K562 (cell line): ENCODE data around the gene METTL25B. TPM values are rescaled to one million over a fixed set of nuclear protein-coding genes. Genes with fewer than 3 reads are reported as not detected.
A peak's percentile ranks its signal among the peaks of the same experiment; 100 is the strongest.

Source experiments
- CBFB ChIP-seq: sonication (generic); formaldehyde crosslinking; IDR thresholded peaks from 2 replicates; pipeline ENCODE4 v1.4.0; 2020; ENCODE audit warnings: mild to moderate bottlenecking, missing genetic modification reagents
- ETV1 ChIP-seq: fragments of 450-650 bp; conservative IDR thresholded peaks from 2 replicates; pipeline ENCODE4 v1.6.1; 2016; ENCODE audit warnings: missing genetic modification characterization, control low read depth, low read depth, missing compliant biosample characterization
- PML ChIP-seq: IDR thresholded peaks from 2 replicates; pipeline ENCODE4 v1.6.1; 2012; ENCODE audit warnings: low read length, inconsistent platforms
- SAP30 ChIP-seq: fragments of 200-600 bp; sonication (generic); IDR thresholded peaks from 2 replicates; pipeline ENCODE4 v1.6.1; 2012; ENCODE audit warnings: borderline replicate concordance, low read depth, mild to moderate bottlenecking, moderate library complexity, low read length, control low read depth, inconsistent platforms; ENCODE audit not compliant: insufficient read depth, poor library complexity, severe bottlenecking
- SIX5 ChIP-seq, 2 experiments: IDR thresholded peaks; 2 replicates each; pipeline ENCODE4 v1.6.1; 2011; ENCODE audit warnings: low read length in 2 of 2, borderline replicate concordance in 1 of 2, low read depth in 1 of 2, mild to moderate bottlenecking in 1 of 2, moderate library complexity in 1 of 2; ENCODE audit not compliant: insufficient read depth in 1 of 2
- TCFL5 ChIP-seq: fragments of 250-450 bp; sonication (Bioruptor Pico); conservative IDR thresholded peaks from 2 replicates; pipeline ENCODE4 v1.6.1; 2021; ENCODE audit warnings: mild to moderate bottlenecking, moderate library complexity, matching md5 sums
- YY1 ChIP-seq, 3 experiments: IDR thresholded peaks; 2 replicates each; pipeline ENCODE4 v1.6.1; 2011; ENCODE audit warnings: low read length in 2 of 3, mild to moderate bottlenecking in 2 of 3, moderate library complexity in 2 of 3, borderline replicate concordance in 1 of 3, control low read depth in 1 of 3, low read depth in 1 of 3; ENCODE audit not compliant: insufficient read depth in 3 of 3, insufficient replicate concordance in 2 of 3, control insufficient read depth in 1 of 3, insufficient read length in 1 of 3; ENCODE audit errors: extremely low read depth in 1 of 3
- ZNF134 ChIP-seq: fragments of 250-450 bp; sonication (Bioruptor Pico); conservative IDR thresholded peaks from 2 replicates; pipeline ENCODE4 v1.4.0; 2020
- ZNF699 ChIP-seq: fragments of 250-450 bp; sonication (Bioruptor Pico); IDR thresholded peaks from 2 replicates; pipeline ENCODE4 v1.8.0; 2021; ENCODE audit warnings: mild to moderate bottlenecking, moderate library complexity; ENCODE audit not compliant: insufficient replicate concordance
- polyA plus RNA-seq, 8 experiments: library from polyadenylated mRNA; depleted of rRNA in 4 of 8; stranded (reverse) in 5 of 8; unstranded in 3 of 8; fragments of >200 nt; fragmentation: Nextera tagmentation in 2 of 8; fragmentation: Illumina TruSeq in 1 of 8; extraction: Ambion mirVana in 2 of 8; extraction: Trizol in 1 of 8; gene quantifications; 2 replicates each; pipeline versions ENCODE4 v1.2.1 to v1.2.3, GENCODE V29; 2011 to 2014; ENCODE audit warnings: inconsistent platforms in 1 of 8, missing spikeins in 1 of 8
- total RNA-seq, 7 experiments: library from RNA; depleted of rRNA in 6 of 7; stranded (reverse); fragments of >200 nt in 6 of 7; fragmentation: Illumina TruSeq in 2 of 7; extraction: Trizol in 2 of 7; gene quantifications; 2 replicates each; pipeline versions ENCODE4 v1.2.1 to v1.2.3, GENCODE V29; 2011 to 2021; ENCODE audit warnings: low replicate concordance in 1 of 7
- TF ChIP-seq, protein P1 (sequence below): sonication (generic); formaldehyde crosslinking; IDR thresholded peaks from 2 replicates; pipeline ENCODE4 v1.5.0; 2020; ENCODE audit warnings: missing genetic modification reagents
- TF ChIP-seq, protein P2 (sequence below): sonication (generic); formaldehyde crosslinking; IDR thresholded peaks from 2 replicates; pipeline ENCODE4 v1.8.0; 2022; ENCODE audit warnings: mild to moderate bottlenecking, missing genetic modification reagents
- TF ChIP-seq, protein P3 (sequence below): sonication (generic); formaldehyde crosslinking; IDR thresholded peaks from 2 replicates; pipeline ENCODE4 v1.8.0; 2023; ENCODE audit warnings: mild to moderate bottlenecking, missing genetic modification reagents
- TF ChIP-seq, protein P4 (sequence below): sonication (generic); formaldehyde crosslinking; IDR thresholded peaks from 2 replicates; pipeline ENCODE4 v1.8.0; 2022; ENCODE audit warnings: missing genetic modification reagents, mild to moderate bottlenecking, moderate library complexity, borderline replicate concordance

Gene METTL25B
- total and polyA plus RNA-seq, 9 of the 15 experiments (the other 6 are each of a cell fraction or from before 2014, with no cell fraction given), result 7.7 to 48.3 (median 33.1) TPM

DNA sequence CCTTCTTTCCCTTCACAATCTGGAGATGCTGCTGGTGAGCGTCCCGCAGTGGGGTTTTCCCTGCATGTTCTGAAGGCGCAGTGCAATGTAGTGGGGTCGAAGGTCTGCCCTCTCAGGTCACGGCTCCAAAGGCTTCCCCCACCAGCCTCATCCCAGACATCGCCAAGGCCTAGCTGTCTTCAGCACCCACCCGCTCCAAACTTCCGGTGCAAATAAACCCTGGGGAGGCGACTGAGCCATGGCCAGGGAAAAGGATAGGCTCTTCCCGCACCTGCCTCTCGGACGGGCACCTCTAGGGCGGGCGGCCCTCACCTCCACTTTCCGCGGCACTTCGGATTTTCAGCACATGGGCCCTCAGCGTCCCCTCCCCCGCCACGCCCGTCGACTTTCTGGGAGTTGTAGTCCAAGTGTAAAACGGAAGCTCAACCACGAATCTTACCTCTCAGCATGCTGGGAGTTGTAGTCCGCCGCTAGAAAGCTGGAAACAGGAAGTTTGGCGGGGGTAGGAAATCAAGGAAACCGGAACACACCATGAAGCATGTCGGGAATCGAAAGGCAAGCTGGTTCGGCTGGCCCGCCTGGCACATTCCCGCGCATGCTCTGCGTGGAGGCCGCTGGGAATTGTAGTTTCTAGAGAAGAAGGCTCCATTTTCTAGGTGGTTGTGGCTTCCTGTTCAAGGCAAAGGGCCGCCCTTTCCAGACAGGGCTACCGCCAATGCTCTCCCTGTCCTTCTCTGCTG, 12.6 kb downstream of the METTL25B start, which contains the start of gene MRPL24 (continued):
- TF ChIP-seq, protein P1, sequence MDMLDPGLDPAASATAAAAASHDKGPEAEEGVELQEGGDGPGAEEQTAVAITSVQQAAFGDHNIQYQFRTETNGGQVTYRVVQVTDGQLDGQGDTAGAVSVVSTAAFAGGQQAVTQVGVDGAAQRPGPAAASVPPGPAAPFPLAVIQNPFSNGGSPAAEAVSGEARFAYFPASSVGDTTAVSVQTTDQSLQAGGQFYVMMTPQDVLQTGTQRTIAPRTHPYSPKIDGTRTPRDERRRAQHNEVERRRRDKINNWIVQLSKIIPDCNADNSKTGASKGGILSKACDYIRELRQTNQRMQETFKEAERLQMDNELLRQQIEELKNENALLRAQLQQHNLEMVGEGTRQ (CRISPR knock-in tag), result no peak
- TF ChIP-seq, protein P2, sequence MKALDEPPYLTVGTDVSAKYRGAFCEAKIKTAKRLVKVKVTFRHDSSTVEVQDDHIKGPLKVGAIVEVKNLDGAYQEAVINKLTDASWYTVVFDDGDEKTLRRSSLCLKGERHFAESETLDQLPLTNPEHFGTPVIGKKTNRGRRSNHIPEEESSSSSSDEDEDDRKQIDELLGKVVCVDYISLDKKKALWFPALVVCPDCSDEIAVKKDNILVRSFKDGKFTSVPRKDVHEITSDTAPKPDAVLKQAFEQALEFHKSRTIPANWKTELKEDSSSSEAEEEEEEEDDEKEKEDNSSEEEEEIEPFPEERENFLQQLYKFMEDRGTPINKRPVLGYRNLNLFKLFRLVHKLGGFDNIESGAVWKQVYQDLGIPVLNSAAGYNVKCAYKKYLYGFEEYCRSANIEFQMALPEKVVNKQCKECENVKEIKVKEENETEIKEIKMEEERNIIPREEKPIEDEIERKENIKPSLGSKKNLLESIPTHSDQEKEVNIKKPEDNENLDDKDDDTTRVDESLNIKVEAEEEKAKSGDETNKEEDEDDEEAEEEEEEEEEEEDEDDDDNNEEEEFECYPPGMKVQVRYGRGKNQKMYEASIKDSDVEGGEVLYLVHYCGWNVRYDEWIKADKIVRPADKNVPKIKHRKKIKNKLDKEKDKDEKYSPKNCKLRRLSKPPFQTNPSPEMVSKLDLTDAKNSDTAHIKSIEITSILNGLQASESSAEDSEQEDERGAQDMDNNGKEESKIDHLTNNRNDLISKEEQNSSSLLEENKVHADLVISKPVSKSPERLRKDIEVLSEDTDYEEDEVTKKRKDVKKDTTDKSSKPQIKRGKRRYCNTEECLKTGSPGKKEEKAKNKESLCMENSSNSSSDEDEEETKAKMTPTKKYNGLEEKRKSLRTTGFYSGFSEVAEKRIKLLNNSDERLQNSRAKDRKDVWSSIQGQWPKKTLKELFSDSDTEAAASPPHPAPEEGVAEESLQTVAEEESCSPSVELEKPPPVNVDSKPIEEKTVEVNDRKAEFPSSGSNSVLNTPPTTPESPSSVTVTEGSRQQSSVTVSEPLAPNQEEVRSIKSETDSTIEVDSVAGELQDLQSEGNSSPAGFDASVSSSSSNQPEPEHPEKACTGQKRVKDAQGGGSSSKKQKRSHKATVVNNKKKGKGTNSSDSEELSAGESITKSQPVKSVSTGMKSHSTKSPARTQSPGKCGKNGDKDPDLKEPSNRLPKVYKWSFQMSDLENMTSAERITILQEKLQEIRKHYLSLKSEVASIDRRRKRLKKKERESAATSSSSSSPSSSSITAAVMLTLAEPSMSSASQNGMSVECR (CRISPR knock-in tag), result peak; percentile 97
- 0 out of 2 replicates have a peak, but pooled peaks have one; percentile 14 for TF ChIP-seq ZNF134 (CRISPR knock-in tag)
- no peak for TF ChIP-seq ZNF699 (CRISPR knock-in tag)
- TF ChIP-seq SAP30, result peak; percentile 89
- TF ChIP-seq, protein P3, sequence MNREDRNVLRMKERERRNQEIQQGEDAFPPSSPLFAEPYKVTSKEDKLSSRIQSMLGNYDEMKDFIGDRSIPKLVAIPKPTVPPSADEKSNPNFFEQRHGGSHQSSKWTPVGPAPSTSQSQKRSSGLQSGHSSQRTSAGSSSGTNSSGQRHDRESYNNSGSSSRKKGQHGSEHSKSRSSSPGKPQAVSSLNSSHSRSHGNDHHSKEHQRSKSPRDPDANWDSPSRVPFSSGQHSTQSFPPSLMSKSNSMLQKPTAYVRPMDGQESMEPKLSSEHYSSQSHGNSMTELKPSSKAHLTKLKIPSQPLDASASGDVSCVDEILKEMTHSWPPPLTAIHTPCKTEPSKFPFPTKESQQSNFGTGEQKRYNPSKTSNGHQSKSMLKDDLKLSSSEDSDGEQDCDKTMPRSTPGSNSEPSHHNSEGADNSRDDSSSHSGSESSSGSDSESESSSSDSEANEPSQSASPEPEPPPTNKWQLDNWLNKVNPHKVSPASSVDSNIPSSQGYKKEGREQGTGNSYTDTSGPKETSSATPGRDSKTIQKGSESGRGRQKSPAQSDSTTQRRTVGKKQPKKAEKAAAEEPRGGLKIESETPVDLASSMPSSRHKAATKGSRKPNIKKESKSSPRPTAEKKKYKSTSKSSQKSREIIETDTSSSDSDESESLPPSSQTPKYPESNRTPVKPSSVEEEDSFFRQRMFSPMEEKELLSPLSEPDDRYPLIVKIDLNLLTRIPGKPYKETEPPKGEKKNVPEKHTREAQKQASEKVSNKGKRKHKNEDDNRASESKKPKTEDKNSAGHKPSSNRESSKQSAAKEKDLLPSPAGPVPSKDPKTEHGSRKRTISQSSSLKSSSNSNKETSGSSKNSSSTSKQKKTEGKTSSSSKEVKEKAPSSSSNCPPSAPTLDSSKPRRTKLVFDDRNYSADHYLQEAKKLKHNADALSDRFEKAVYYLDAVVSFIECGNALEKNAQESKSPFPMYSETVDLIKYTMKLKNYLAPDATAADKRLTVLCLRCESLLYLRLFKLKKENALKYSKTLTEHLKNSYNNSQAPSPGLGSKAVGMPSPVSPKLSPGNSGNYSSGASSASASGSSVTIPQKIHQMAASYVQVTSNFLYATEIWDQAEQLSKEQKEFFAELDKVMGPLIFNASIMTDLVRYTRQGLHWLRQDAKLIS, result peak; percentile 17; the same call in 1 of the 2 replicates
- peak; percentile 96 to 98 for TF ChIP-seq SIX5 (IDR thresholded peaks at IDR 0.05; ENCODE audit: borderline replicate concordance in 1 of 2, insufficient read depth in 1 of 2, low read depth in 1 of 2, low read length in 2 of 2)
- no peak for TF ChIP-seq TCFL5
- TF ChIP-seq ETV1, result peak; percentile 93
- TF ChIP-seq YY1 (IDR thresholded peaks at IDR 0.05; ENCODE audit: borderline replicate concordance in 1 of 3, control insufficient read depth in 1 of 3, extremely low read depth in 1 of 3, insufficient read depth in 3 of 3, insufficient read length in 1 of 3, insufficient replicate concordance in 2 of 3, low read depth in 1 of 3, low read length in 2 of 3), result peak; percentile 55 to 92 (median 91)
- TF ChIP-seq PML, result peak; percentile 63; the same call in 1 of the 2 replicates
- TF ChIP-seq, protein P4, sequence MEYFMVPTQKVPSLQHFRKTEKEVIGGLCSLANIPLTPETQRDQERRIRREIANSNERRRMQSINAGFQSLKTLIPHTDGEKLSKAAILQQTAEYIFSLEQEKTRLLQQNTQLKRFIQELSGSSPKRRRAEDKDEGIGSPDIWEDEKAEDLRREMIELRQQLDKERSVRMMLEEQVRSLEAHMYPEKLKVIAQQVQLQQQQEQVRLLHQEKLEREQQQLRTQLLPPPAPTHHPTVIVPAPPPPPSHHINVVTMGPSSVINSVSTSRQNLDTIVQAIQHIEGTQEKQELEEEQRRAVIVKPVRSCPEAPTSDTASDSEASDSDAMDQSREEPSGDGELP (CRISPR knock-in tag), result peak; percentile 94
- TF ChIP-seq CBFB (CRISPR knock-in tag), result no peak
